HT-29 (cell line): ENCODE results near the gene NDC80. TPM values are rescaled to one million over a fixed set of nuclear protein-coding genes. Genes with fewer than 3 reads are reported as not detected.

Experiments
- DNase-seq: peaks from one replicate; pipeline ENCODE4 v3.0.0-alpha.2; 2015; ENCODE audit warnings: low spot score
- total RNA-seq: library from RNA; depleted of rRNA; stranded (reverse); fragments of >200 nt; shearing (Covaris generic); gene quantifications from 2 replicates; pipeline ENCODE4 v1.2.3, GENCODE V29; 2014

NDC80 gene
- total RNA-seq, 1 experiment from 2014 or later: 19.4 TPM

- no peak for DNase-seq
Measured at GRCh38 chr18:2557536-2557935, 13.8 kb upstream of the NDC80 start.

GRCh38 chr18:2559249-2559648 lies 12.1 kb upstream of the NDC80 start:
- no peak for DNase-seq

GRCh38 chr18:2564373-2564772 lies 7.0 kb upstream of the NDC80 start:
- DNase-seq: no peak

- DNase-seq: no peak
Measured at GRCh38 chr18:2568129-2568528, 3.2 kb upstream of the NDC80 start.

- no peak for DNase-seq
Measured at GRCh38 chr18:2568605-2569004, 2.8 kb upstream of the NDC80 start.

- no peak for DNase-seq
Measured at GRCh38 chr18:2569338-2570207, 1.8 kb upstream of the NDC80 start.

- DNase-seq: peak; percentile 88
Measured at GRCh38 chr18:2570772-2571199, 571 bp upstream of the NDC80 start.

- DNase-seq: no peak
Measured at GRCh38 chr18:2572171-2572569, 813 bp downstream of the NDC80 start.

- peak; percentile 21 for DNase-seq
Measured at GRCh38 chr18:2572892-2573291, 1.5 kb downstream of the NDC80 start.

- DNase-seq: peak; percentile 18
Measured at GRCh38 chr18:2573408-2573807, 2.1 kb downstream of the NDC80 start.

- DNase-seq: no peak
Measured at GRCh38 chr18:2587788-2588187, 16.4 kb downstream of the NDC80 start.

GRCh38 chr18:2588666-2589344 lies 17.4 kb downstream of the NDC80 start:
- no peak for DNase-seq

- DNase-seq: no peak
Measured at GRCh38 chr18:2589345-2590068, 18.1 kb downstream of the NDC80 start.

- no peak for DNase-seq
Measured at GRCh38 chr18:2590303-2590702, 18.9 kb downstream of the NDC80 start.

- DNase-seq: no peak
Measured at GRCh38 chr18:2597639-2598038, 26.3 kb downstream of the NDC80 start.

GRCh38 chr18:2602844-2603243 lies 31.5 kb downstream of the NDC80 start:
- DNase-seq: no peak

GRCh38 chr18:2606335-2606734 lies 35.0 kb downstream of the NDC80 start:
- no peak for DNase-seq

GRCh38 chr18:2609604-2610003 lies 38.2 kb downstream of the NDC80 start:
- DNase-seq: no peak

GRCh38 chr18:2610549-2610948 lies 39.2 kb downstream of the NDC80 start:
- no peak for DNase-seq

GRCh38 chr18:2612996-2613395 lies 41.6 kb downstream of the NDC80 start:
- no peak for DNase-seq

GRCh38 chr18:2617401-2617998 lies 46.1 kb downstream of the NDC80 start:
- no peak for DNase-seq

GRCh38 chr18:2618009-2618408 lies 46.7 kb downstream of the NDC80 start:
- no peak for DNase-seq
